CD4-positive, alpha-beta T cell treated with Interleukin-10 for 1 hour (primary cell): Measurements from ENCODE around the gene OTULIN.

Experiments
- DNase-seq: peaks from one replicate; pipeline ENCODE4 v3.0.0-alpha.2; 2020

The OTULIN gene

DNA sequence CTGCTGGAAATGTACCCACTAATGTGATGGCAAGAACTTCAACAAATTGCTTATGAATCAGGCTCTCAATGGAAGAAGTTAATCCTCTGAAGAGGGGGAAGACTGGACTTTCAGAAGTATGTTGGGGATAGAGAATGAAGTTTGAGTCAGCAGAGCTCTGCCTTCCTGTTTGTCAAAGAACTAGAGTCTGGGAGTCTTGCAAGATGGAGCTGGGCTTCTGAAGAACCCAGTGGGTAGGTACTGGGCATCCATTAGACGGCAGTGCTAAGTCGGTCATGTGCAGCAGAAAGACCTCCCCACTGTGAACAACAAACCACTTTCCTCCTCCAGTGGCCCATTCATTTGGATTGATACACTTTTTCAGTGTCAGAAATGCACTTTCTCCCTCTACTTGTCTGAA lies 34.6 kb downstream of the OTULIN start:
- no peak for DNase-seq

DNA sequence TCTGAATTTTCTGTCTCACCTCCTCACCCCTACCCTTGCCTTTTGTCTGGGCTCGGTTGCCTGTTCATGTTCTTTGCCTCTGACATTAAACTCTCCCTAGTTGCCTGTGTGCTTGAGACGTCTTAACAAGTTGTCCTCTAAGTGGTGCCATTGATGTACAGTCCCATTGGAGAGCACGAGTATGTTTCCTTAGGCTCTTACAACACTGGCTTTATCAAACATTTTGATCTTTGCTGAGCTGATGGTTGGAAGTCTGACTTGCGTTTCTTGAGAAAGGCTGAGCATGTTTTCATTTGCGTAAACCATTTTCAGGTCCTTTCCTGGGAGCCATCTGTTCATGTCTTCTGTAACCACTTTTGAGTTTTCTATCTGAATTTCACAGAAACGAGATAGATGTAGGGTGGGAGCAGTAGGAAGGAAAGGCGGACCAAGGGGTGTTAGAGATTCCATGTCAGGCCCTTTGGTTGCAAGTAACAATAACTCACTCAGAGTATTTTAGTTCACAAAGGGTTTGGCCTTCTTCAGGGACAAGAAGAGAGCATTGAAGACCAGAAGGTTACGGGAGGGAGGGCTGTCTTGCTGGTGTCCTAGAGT lies 35.4 kb downstream of the OTULIN start:
- DNase-seq = no peak

GRCh38 chr5:14700478-14701436 lies 36.2 kb downstream of the OTULIN start:
- DNase-seq = no peak

DNA sequence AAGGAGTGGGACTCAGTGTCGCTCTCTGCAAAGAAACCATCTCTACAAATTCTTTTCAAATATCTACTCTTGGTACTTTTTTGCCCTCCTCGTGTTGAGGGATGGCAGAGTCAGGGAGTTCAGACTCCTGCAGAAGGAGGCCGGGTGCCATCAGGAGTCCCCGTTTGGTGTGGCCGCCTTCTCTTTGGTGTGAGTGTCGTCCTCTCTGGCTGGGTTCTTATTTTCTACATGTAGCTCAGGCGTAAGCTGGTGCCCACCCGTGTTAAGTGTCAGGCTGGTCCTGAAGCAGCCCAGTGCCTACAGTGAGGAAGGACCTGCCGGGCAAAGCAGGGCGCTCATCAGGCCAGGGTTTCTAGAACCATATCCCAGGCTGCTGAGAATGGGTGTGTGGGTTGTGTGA lies 37.0 kb downstream of the OTULIN start:
- DNase-seq = no peak

DNA sequence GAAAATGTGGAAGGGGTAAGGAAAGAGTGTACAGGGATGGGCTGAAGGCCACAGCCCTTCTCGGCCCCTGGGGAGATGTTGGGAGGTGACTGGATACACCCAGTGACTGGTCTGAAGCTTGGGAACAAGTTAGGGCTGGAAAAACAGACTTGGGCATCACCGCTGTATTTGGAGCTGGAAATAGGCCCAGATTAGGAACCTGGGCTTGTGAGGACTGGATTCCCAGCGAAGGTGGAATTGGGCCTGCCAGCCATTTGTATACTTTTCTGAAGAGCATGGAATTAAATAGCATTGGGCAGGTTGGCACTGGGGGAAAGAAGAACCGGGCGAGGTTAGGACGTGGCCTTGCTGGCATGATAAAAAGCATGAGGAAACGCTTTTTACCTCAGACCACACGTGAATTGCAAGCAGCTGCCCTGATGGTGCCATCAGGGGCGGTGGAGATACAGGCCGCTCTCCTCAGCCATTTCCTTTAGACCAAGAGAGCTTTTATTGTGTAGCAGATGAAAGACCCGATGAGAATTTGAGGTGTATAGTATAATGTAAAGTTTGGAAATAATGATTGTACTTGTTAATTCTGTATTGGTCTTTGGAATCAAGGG lies 37.8 kb downstream of the OTULIN start:
- DNase-seq = no peak

- DNase-seq = no peak
These were observed 41.0 kb downstream of the OTULIN start for GRCh38 chr5:14705556-14705955.

- peak; percentile 66 for DNase-seq
These were observed 42.1 kb downstream of the OTULIN start for GRCh38 chr5:14706615-14707021.

GRCh38 chr5:14707811-14708390 lies 43.4 kb downstream of the OTULIN start:
- DNase-seq = no peak

DNA sequence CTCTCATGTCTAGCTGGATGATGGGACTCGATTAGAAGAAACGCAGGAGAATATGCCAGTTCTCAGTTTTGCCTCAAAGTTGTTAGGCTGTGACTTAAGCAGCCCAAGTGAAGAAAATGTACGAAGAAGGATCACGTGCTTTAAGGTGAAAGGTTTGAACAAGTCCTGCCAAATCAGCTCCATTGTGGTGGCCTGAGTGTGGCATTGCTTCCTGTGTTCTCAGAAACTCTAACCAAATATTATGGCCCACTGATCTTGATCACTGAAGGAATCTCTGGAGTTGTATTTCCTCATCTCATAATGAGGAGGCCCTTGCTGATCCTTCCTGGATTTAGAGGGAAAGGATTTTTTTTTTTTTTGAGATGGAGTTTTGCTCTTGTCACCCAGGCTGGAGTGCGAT lies 44.0 kb downstream of the OTULIN start:
- DNase-seq = no peak

DNA sequence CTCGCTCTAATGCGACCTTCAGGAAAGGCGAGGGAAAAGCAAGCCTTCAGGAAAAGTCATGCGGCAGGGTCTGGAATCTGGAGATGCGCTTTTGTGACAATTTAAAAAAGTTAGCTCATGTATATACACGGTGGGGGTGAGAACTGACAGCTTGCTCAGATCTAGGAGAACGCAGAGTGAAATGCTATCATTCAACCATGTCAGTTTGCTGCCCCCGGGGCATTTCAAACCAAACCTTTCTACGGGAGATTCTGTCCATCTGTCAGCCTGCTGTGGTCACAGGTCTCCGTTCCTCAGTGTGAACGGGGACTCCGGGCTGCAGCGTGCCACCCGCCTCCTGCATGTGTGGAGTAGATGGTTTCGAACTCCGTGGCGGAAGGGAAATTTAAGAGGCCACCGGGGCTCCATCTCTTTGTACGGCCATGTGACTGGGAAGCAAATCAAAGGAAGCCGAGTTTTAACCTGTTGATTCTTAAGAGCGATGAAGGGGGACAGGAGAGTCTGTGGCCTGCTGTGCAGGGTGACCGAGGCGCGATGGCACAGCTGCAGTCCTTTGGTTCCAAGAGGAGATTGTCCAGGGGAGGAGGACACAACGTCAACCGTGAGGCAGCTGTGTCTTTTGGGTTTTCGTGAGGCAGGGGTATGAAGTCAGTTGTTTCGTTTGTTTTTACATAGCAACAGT lies 45.9 kb downstream of the OTULIN start:
- no peak for DNase-seq

GRCh38 chr5:14712131-14712530 lies 47.6 kb downstream of the OTULIN start:
- no peak for DNase-seq

DNA sequence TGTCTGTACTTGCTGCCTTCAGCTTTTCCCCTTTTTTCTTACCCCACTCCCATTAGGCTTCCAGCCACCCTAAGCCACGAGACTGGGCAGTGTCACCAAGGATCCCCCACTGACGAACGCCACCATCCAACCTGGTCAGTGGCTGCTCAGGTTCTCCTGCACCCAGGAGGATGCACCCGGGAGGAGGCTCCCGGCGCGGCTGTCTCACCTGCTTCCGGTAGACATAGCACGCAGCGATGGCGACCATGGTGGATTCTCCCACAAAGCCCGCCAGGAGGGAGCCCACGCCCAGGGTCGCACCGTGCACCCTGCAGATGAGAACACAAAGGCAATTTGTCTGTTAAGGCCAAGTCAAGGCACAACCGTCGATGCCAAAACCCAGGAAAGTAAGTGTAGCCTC lies 48.1 kb downstream of the OTULIN start:
- DNase-seq = no peak

DNA sequence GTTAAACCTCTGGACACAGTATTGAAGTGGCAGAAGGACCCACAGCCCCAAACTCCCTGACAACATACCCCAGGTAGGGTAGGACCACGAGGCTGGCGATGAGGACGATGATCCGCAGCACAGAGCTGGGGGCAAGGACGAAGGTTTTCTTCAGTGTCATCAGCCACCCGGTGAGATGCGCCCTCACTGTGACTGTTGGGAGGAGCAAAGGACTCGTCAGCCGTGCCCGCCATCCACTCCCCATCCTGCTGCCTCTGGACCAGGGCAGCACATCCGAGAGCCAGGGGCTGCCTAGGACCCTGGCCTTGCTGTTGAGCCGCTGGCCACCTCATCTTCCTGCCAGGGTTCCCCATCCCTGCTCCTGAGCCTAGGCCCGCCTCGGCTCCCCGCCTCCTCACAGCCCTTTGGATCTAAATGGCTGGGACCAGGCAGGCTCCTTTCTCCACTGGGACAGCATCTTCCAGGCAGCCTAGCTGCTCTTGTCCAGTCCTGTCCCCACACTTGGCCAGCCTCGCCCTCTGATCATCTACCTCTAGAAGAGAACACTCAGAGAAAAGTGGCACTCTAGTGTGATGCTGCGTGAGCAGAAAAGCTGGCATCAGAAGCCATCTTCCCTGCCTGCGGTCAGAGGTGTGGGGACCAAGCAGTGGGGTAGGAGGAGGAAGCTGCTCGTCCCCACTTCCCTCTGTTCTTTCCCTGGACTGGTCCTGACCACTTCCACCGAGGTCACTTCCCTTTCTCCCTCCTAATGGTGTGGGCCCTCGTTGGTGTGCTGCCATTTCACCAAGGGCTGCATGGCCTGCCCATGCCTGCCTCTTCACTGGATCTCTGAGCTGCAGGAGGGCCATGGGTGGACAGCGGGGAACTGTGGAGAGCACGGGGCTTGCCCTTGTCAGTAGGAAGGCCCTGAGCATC lies 49.2 kb downstream of the OTULIN start:
- DNase-seq = no peak

DNA sequence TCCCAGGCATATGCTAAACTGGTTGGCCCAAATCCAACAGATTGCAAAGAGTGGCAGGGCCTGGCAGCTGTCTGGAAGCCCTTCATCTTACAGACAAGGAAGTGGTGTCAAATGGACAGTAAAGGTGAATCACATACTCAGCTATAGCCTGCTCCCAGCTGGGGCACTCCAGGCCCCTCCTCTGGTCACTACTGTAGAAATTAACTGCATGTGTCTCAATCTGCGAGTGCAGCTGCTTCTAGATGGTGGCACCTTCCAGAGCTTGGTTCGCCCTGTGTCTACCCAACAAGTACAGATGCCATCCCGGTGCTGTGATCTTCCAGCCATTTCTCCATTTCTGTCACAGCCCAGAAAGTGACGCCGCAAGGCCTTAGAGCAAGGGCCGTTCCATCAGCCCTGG lies 50.2 kb downstream of the OTULIN start:
- DNase-seq = no peak

GRCh38 chr5:14715481-14715880 lies 51.0 kb downstream of the OTULIN start:
- no peak for DNase-seq

DNA sequence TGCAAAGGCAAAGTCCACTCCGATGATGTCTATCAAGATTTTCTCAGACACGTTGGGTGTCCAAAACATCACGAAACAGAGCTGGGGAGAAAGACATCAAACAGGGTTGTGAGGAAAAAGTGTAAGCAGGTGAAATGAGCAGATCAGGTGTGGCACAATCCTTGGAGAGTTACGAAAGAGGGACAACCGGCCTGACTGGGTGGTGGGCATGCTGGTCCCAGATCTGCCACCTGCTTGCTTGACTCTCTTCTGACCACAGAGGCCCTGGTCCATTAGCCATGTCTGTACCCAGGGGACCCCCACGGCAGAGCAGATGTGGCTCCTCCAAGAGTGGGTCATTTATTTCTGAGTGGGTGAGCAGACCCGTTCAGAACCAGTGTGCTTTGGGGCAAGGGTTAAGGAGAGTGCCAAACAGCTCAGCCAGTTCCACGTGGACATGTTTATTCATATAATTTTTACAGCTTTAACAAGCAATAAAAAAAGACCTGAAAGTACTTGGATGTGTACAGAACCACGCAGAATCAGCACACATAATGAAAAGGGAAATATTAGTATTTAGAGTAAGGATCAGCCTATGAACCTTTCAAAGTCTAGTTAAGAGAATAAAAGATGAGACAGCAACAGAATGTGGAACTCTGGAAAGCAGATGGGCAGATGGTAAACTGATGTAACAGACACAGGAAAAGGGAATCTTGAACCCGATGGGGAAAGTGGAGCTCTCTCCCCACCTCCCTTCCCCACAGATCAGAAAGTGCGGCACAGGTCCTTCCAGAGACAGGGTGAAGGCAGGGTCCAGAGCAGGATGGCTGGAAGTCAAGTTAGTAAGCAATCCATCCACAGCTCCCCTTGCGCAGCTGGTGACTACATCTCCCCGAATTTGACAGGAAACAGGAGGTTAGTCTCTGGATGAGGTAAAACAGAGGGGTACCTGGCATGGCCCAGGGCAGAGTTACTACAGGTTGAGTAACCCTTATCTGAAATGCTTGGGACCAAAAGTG lies 52.5 kb downstream of the OTULIN start:
- no peak for DNase-seq

GRCh38 chr5:14718778-14719177 lies 54.3 kb downstream of the OTULIN start:
- DNase-seq = no peak

DNA sequence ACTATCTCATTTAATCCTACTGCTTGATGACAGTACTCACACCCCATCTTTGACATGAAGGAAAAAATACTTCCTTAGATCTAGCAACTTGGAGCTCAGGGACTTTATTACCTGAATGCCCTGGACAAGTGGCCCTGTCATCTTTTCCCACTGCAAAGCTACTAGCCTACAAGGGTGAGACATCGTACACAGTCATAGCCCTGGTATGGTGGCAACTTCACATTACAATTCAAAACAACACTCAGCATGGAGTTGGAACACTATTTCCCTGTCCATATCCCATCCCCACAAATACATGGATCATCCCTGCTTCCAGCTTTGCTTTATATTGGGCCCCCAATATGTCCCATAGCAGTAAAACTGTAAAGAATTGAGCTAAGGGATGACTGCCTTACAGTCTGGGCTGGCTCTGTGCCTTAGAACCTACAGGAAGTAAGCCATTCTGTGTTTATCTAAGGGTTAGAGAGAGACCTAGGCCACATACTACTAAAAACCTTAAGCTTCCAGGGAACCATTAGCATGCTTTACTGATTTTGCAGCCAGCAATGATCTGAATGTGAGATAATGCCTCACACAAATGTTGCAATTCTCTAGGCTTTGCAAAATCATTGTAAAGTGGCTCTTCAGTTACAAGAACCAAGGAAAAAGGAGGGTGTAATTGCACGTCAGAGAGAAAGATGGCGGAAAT lies 55.9 kb downstream of the OTULIN start:
- no peak for DNase-seq

DNA sequence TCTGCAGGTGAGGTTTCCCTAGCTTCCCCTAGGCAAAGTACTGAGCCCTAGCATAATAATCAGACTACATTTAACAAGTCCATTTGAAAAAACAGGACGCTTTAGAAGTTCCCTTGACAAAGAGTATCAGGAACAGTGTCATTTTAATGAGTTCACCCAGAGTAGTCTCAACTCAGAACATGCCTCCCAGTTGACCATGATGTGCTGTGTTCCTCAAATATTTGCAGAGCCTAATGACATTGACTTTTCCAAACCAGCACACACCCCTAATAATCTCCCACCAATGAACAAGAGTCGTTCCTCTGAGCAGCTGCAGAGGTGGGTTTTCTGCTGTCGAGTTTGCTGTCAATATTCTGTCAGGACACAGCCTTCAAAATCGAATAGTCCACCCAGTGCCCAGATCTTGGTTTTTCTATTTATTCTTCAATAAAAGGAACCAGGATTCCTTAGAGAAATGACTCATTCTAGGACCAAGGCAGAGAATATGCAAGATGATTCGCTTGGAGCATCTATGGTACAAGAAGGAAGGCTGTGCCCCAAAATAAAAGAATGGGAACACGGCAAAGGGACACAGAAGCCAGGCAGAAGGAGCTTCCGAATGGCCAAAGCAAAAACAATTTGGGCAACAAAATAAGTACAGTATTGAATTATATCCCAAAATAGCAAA lies 57.6 kb downstream of the OTULIN start:
- DNase-seq = no peak
